A204.1 (cell line): ENCODE data around the gene CDC42EP1.
"Not testable (repeated sequence)": the region's sequence is repeated elsewhere in the genome, so short reads cannot be mapped to it uniquely, and the experiment has no call there.

Experiments
- FAIRE-seq: peaks from 2 replicates; lab custom pipeline; 2012; peaks lifted over from hg19 to GRCh38; lab: Jason Lieb, UNC

CDC42EP1 gene

DNA sequence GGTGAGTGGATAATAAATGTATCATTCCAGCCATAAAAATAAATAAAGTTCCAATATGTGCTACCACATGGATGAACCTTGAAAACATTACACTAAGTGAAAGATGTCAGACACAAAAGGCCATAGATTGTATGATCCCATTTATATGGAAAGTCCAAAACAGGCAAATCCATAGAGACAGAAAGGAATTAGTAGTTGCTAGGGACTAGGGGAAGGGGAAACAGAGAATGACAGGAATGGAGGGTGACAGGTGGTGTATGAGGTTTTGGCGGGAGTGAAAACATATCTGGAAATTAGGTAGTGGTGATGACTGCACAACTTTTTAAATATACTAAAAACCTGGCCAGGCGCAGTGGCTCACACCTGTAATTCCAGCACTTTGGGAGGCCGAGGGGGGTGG, 25.8 kb upstream of the CDC42EP1 start:
- no peak for FAIRE-seq

GRCh38 chr22:37535159-37535558, 25.1 kb upstream of the CDC42EP1 start:
- FAIRE-seq: no peak

GRCh38 chr22:37538590-37539357, 21.5 kb upstream of the CDC42EP1 start:
- peak; percentile 93 for FAIRE-seq

GRCh38 chr22:37539790-37540189, 20.5 kb upstream of the CDC42EP1 start:
- not testable (repeated sequence) for FAIRE-seq

GRCh38 chr22:37542416-37542815, 17.9 kb upstream of the CDC42EP1 start:
- FAIRE-seq: not testable (repeated sequence)

GRCh38 chr22:37542959-37543358, 17.3 kb upstream of the CDC42EP1 start:
- FAIRE-seq: no peak

DNA sequence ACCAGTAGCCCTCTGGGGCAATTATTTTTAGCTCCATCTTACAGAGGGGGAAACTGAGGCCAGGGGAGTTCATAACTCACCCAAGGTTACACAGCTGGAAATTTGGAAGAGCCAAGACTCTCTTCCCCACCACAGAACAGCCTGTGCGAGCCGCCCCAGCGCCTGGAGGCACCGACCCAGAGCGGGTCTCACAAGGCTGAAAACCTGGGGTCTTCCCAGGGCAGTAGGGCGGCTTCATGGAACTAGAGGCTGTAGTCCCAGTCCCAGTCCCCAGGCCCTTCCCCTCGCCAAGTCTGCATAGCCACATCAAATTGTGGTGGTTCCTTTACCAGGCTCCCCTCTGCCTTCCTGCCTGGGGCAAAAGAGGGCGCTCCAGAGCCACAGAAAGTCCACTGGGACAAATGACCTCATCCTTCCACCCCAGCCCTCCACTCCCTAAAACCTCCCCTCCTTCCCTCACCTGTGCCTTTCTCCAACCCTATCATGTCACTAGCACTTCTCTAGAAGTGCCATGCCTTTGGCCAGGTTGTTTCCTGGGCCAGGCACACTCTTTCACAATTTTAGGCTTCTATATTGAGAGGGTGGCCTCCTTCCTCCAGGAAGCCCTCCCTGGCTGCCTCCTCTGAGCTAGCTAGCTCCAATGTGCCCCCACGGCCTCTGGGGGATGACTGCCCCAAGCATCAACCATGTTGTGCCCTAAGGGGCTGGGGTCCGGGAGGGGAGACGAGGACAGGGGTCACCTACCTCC, 15.2 kb upstream of the CDC42EP1 start:
- peak; percentile 67 for FAIRE-seq

DNA sequence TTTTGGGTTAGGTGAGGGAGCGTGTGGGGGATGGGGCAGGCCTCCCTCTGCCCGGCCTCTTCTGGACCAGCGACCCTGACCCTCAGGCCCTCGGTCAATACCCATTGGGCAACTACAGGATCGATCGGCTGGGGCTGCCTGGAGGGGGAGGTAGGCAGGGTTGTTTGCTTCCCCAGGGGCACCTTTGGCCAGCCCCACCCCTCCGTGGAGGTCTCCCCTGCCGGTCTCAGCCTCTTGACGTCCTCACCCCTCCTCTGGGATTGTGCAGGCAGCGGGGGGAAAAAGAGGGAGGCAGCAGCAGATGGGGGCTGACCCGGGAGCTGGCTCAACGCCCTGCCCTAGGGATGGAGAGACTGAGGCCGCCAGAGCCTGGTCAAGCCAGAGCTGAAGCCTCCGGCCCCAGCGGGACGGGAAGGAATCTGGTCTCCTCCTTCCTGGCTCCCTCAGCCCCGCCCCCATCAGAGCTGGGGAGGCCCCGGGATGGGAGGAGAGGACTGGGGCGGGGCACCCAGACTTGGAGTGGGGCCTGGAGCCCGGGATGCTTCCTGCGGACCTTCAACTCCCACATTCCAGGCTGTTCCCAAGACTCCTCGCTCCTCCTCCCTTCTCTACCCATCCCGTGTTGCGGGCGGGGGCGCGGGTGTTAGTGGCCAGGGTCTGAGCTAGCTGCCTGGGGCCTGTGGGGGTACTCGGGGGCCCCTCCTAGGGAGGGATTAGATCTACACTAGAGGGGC, 14.4 kb upstream of the CDC42EP1 start:
- peak; percentile 97 for FAIRE-seq

DNA sequence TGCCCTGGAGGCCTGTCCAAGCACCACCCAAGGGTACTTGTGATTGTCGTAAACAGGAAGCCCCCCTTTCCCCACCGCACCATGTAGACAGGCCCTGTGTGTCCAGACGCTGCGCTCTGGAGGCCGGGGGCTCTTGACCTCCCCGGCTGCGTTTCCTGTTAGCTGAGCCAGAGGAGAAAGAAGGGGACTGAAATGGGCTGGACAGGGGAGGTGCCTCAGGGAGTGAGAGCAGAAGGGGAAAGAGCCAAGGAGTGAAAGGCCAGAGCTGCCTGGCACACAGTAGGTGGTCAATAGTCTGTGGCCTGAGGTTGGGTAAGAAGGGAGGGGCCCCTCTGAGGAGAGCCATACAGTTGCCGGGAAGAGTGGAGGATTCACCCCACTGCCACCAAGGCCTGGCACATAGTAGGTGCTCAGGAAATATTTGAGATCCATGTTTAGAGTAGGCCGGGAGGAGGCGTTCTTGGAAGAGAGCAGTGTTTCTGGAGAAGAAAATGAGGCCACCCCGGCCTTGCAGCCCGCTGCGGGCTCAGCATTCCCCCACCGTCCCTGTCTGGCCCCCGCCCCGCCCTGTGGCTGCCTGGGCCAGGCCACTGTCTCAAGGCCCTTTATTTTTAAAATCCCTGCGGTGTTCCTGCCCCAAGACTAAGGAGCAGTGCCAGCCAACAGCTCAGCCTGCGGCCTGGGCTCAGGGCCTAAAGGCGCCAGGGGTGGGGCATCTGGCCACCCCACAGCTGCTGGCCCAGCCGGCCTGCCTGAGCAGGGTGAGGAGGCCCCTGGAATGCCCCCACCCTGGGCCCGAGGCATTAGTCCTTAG, 13.6 kb upstream of the CDC42EP1 start:
- FAIRE-seq: no peak

DNA sequence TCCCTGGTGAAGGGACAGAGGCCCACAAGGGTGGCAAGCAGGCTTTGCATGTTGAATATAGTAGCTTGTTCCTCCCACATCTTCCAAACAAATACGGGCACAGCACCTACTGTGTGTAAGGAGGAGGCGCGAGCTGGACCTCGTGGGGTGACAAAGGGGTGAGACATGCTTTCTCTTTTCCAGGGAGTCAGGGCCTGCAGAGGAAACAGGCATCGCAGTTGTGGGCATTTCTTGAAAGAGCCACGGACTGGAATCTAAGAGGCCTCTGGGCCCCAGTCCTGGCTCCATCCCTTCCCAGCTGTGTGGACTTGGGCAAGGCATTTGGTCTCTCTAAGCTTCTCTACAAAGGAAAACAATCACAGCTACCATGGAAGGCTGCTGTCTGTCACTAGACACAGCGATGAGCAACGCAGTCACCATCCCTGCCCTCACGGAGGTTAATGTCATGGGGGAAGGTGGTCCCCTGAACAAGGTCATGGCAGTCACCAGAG, 13.0 kb upstream of the CDC42EP1 start:
- no peak for FAIRE-seq

DNA sequence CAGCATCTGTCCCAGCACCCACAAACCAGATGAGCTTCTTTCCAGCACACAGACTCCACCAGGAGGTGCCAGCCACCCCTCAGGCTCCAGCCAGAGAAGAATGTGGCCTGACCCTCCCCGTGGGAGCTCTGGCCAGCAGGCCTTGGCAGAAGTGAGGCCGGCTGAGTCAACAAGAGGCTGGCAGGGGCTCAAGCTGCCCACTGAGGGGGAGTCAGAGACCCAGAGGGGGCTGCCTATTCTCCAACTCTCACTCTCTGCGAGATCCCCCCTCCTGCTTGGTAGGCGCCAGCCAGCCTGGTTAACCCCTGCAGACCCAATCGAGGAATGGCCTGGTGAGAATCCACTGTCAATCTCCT, 10.6 kb upstream of the CDC42EP1 start:
- no peak for FAIRE-seq

DNA sequence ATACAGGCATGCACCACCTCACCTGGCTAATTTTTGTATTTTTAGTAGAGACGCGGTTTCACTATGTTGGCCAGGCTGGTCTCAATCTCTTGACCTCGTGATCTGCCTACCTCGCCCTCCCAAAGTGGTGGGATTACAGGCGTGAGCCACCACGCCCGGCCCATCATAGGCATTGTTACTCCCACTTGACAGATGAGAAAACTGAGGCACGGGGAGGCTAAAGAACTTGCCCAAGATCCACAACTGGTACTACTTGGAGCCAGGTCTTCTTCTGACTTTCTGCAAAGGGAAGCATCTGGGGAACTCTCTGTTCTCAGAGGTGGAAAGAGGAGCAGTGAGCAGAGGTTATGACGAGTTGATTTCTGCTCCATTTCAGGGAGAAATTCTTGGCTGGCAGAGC, 9.4 kb upstream of the CDC42EP1 start:
- FAIRE-seq: not testable (repeated sequence)

GRCh38 chr22:37551981-37552380, 8.3 kb upstream of the CDC42EP1 start:
- no peak for FAIRE-seq

GRCh38 chr22:37552524-37553163, 7.6 kb upstream of the CDC42EP1 start:
- no peak for FAIRE-seq

- FAIRE-seq: no peak
Measured at GRCh38 chr22:37553725-37554124, 6.6 kb upstream of the CDC42EP1 start.

DNA sequence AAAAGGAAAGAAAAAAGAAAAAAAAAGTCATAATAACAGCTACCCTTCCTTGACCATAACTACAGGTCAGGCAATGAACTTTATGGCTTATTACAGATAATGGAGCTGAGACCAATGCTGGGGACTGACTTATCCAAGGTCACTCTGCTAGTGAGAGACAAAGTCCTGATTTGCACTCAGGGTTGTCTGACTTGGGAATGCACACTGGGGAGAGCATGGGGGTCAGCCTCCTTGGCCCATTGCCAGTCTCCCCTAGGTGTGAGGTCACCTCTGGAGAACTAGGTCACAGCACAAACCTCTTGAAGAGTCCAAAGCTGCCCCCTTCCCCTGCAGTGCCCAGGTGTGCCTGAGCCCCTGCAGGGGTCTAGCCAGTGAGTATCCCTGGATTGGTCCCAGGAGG, 5.3 kb upstream of the CDC42EP1 start:
- FAIRE-seq: no peak

DNA sequence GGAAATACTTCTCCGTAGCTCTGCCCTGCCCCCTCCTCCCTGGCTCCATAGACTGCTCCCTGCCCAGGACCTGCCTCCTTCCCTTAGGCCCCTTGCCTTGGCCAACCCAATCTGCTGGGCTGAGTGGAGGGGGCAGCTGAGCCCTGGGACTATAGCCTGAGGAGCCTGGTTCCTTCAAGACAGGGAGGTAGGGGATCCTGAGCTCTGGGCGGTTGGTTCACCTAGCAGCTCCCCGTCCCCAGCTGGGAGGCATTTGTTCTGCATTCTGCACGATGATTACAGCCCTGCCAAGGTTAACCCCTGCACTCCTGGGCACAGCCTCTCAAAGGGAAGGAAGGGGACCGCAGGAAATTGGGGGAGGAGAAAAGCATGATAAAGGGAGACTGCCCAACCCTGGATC, 3.6 kb upstream of the CDC42EP1 start:
- FAIRE-seq: no peak

DNA sequence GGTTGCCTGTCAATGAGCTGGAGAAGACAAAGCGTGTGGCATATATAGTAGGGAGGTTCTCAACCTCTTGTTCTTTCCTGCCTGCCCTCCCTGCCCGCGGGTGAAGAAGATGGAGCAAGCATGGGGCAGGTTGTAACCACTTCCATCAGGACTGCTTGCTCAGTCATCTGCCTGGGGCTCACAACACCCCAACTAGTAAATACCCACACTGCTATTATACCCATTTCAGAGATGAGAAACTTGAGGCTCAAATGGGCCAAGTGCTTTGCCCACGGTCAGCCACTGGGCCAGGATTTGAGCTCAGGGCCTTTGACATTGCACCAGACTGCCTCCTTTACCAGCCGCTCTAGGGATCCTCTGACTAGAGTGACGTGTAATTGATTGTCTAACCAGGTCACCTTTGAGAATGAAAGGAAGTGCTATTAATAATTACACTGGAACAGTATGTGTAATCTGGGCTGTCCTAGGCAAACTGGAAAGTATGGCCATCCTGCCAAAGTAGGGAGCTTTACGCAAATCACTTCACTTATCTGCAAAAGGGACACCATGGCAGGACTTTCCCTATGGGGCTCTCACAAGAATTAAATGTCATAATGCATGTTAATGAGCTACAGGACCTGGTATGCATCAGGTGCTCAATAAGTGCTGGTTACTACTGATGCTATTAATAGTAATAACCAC, 2.8 kb upstream of the CDC42EP1 start:
- no peak for FAIRE-seq

DNA sequence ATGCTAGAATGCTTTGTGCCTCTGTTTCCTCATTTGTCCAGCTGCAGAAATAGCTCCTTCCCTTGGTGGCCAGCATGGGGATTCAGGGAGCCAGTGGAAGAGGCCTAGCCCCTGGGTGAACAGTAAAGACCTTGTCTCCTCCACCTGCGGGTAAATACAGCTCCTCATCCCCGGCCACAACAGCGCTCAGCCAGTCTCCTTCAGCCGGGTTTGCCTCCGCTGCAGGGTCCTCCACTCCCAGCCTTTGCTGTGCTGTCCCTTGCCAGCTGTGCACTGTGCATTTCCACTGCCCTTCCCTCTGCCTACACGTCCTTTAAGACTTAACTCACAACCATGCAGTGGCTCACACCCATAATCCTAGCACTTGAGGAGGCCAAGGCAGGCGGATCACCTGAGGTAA, 1.5 kb upstream of the CDC42EP1 start:
- no peak for FAIRE-seq

DNA sequence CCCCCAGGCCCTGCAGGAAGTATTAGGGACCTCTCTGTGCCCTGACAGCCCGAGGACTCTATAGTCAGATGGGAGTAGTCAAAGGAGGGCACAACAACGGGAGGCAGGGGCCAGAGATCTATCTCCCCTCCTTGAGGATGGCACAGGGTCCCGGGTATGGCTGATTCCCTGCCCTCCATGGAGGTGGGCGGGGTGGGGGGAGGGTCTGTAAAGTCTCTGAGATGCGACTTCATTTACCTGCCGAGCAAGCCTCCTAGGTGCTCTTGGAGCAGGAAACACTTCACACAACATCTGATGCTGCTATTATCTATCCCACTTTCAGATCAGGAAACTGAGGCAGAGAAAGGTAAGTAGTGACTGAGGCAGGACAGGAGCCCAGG, 769 bp upstream of the CDC42EP1 start:
- FAIRE-seq: no peak

DNA sequence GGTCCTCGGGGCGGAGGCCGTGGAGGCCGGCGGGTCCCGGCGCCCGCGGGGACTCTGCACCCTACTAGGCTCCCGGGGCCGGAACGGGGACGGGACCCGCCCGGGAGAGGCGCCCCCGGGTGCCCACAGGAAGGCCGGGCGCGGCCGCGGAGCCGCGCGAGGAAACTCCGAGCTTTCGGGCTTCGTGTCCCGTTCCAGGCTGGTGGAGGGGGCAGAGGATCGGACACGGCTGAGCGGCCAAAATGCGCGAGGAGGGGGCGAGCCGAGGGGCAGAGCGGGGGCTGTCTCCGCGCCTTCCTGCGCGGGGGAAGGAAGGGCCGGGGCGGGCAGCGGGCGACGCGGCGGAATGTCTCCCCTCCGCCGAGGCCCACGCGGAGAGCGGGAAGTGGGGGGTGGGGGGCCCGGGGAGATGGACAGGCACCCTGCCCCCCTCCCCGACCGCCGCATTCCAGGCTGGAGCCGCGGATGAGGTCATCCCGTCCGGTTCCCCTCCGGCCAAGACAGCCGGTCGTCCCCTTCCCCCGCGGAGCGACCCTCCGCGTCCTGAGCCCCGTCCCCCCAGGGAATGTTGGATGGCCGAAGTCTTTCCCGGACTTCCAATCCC, 430 bp downstream of the CDC42EP1 start:
- no peak for FAIRE-seq
